ENCODE data around the gene PAK6.

DNA sequence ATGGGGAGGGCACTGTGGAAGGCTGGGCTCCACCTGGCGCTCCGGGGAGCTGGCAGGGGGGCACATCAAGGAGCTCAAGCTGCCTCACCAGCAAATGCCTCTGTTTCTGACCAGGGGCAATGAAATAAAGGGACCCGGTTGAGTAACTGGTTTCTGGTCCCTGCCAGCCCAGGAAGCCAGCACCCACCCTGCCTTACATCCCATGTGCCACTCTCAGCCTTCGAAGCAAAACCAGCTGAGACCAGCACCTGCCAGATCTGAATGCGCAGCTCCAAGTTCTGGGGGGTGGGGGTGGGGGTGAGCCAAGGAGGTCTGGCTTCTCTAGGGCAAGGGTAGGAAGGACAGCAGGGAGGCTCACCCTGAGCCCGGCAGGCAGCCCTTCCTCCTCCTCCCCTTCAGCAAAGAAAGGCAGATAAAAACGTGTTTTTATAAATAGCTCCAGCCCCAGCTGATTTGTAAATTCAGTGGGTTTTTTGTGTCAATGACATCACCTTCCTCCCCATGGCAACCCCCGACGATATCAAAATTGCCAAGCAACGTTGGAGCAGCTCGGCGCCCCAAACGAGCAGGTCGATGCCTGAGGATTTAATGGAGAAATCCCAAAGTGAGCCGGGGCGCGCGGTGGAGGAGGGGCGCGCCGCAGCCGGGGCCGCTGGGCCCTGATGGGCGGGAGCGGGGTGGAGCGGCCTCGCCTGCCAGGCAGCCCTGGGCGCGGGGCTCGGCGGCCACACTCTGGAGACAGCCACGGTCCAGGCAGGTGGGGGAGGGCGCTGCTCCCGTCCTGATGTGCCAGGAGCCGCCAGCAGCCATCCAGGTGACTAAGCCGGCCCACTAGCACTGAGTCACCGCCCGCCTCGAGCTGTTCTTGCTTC, at the start of gene PAK6:
- no peak for TF ChIP-seq CTCF (IDR thresholded peaks at IDR 0.05; ENCODE audit: insufficient read depth, low read length)
- TF ChIP-seq POLR2AphosphoS5 (IDR thresholded peaks at IDR 0.05; ENCODE audit: low read depth) = no peak
- TF ChIP-seq, protein P1, sequence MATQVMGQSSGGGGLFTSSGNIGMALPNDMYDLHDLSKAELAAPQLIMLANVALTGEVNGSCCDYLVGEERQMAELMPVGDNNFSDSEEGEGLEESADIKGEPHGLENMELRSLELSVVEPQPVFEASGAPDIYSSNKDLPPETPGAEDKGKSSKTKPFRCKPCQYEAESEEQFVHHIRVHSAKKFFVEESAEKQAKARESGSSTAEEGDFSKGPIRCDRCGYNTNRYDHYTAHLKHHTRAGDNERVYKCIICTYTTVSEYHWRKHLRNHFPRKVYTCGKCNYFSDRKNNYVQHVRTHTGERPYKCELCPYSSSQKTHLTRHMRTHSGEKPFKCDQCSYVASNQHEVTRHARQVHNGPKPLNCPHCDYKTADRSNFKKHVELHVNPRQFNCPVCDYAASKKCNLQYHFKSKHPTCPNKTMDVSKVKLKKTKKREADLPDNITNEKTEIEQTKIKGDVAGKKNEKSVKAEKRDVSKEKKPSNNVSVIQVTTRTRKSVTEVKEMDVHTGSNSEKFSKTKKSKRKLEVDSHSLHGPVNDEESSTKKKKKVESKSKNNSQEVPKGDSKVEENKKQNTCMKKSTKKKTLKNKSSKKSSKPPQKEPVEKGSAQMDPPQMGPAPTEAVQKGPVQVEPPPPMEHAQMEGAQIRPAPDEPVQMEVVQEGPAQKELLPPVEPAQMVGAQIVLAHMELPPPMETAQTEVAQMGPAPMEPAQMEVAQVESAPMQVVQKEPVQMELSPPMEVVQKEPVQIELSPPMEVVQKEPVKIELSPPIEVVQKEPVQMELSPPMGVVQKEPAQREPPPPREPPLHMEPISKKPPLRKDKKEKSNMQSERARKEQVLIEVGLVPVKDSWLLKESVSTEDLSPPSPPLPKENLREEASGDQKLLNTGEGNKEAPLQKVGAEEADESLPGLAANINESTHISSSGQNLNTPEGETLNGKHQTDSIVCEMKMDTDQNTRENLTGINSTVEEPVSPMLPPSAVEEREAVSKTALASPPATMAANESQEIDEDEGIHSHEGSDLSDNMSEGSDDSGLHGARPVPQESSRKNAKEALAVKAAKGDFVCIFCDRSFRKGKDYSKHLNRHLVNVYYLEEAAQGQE (IDR thresholded peaks at IDR 0.05; ENCODE audit: insufficient replicate concordance, low read depth) = no peak

Measured in HL-60 (cell line).